Measurements from ENCODE around the gene SLC44A2. TPM values are rescaled to one million over a fixed set of nuclear protein-coding genes. Genes with fewer than 3 reads are reported as not detected.

The SLC44A2 gene
- polyA plus RNA-seq, 1 donor (not counting 4 experiments of a cell fraction or from before 2014, with no cell fraction given) = 94.7 TPM

DNA sequence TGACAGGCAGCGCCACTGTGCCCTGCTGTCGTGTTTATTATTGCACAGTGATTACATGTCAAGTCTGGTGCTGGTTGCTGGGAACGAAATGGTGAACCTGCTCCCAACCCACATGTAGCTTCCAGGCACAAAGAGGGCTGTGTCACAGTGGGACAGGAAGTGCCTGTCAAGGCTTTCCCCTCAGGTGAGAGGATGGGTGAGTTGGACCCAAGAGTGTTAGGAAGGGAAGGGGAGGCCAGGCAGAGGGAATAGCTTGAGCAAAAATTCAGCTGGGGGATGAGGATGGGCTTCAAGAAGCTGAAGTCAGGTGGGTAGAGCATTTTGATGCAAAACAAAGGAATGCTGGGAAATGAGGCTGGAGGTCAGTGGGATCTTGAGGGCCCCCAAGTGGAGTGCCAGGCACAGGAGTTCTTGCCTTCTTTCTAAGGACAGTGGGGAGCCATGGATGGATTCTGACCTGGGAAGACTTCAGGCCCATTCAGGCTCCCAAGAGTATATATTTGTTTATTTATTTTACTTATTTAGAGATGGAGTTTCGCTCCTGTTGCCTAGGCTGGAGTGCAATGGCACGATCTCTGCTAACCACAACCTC lies 67.4 kb downstream of the SLC44A2 start:
- Histone ChIP-seq H3K4me3 (ENCODE audit: control insufficient read depth in 2 of 3, extremely low read depth in 1 of 3, insufficient read depth in 2 of 3, low read depth in 1 of 3, low read length in 3 of 3) (no peak overlapping the region), H3K36me3 (ENCODE audit: control insufficient read depth in 2 of 2, extremely low read depth in 1 of 2, insufficient read depth in 2 of 2, low read length in 2 of 2) (peaks cover 35 to 40% of the 10 kb centered on the region in 2 experiments), H3K4me1 (ENCODE audit: control insufficient read depth, extremely low read depth, insufficient read depth, low read length) (peaks cover 10% of the 10 kb centered on the region), H3K27me3 (ENCODE audit: control insufficient read depth, extremely low read depth, insufficient read depth, low read length) (no peaks in the 10 kb centered on the region), H3K9me3 (ENCODE audit: control insufficient read depth, low read depth, low read length) (no peaks in the 10 kb centered on the region), H3K9me1 (ENCODE audit: control insufficient read depth, extremely low read depth, insufficient read depth, low read length) (no peaks in the 10 kb centered on the region), H3K79me2 (ENCODE audit: control insufficient read depth, insufficient read depth, low read length) (peaks cover 5% of the 10 kb centered on the region), H3K4me2 (ENCODE audit: control insufficient read depth, extremely low read depth, insufficient read depth, low read depth, low read length) (no peak overlapping the region), H4K20me1 (ENCODE audit: control insufficient read depth, extremely low read depth, insufficient read depth, low read length) (peaks cover 22% of the 10 kb centered on the region), H3K9ac (ENCODE audit: control insufficient read depth, extremely low read depth, insufficient read depth, low read length) (no peak overlapping the region), H2AFZ (ENCODE audit: control insufficient read depth, low read length) (no peak overlapping the region), H3K27ac (ENCODE audit: control insufficient read depth, insufficient read depth, low read length) (no peak overlapping the region)
- DNase-seq (ENCODE audit: low read depth, low spot score) (no peak), FAIRE-seq (no peak)
- TF ChIP-seq EZH2 (IDR thresholded peaks at IDR 0.05; ENCODE audit: low read length) = no peak
- TF ChIP-seq, protein P1, sequence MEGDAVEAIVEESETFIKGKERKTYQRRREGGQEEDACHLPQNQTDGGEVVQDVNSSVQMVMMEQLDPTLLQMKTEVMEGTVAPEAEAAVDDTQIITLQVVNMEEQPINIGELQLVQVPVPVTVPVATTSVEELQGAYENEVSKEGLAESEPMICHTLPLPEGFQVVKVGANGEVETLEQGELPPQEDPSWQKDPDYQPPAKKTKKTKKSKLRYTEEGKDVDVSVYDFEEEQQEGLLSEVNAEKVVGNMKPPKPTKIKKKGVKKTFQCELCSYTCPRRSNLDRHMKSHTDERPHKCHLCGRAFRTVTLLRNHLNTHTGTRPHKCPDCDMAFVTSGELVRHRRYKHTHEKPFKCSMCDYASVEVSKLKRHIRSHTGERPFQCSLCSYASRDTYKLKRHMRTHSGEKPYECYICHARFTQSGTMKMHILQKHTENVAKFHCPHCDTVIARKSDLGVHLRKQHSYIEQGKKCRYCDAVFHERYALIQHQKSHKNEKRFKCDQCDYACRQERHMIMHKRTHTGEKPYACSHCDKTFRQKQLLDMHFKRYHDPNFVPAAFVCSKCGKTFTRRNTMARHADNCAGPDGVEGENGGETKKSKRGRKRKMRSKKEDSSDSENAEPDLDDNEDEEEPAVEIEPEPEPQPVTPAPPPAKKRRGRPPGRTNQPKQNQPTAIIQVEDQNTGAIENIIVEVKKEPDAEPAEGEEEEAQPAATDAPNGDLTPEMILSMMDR (optimal IDR thresholded peaks at IDR 0.05 in 1 of 3, IDR thresholded peaks at IDR 0.05 in 1 of 3, conservative IDR thresholded peaks at IDR 0.05 in 1 of 3; ENCODE audit: extremely low read depth in 1 of 3, insufficient read depth in 2 of 3, low read length in 3 of 3) = no peak
- dilution Hi-C loops (cut with MboI; ENCODE audit: extremely low pct_ligation_motif_present, low sequenced_read_pairs) = no loop called here

Other genes starting within 250 kb of the SLC44A2 start
- gene TYK2, start 245.0 kb upstream of the SLC44A2 start, polyA plus RNA-seq = 32.6 to 42.6 TPM (median 34.1 TPM) in 3 replicates
- 376 to 433 TPM (median 415 TPM) in 3 replicates for gene CDC37, start 222.0 kb upstream of the SLC44A2 start, polyA plus RNA-seq
- 0.05 to 0.24 TPM (median 0.09 TPM) in 3 replicates for gene PDE4A, start 205.0 kb upstream of the SLC44A2 start, polyA plus RNA-seq
- gene KEAP1, start 122.2 kb upstream of the SLC44A2 start, polyA plus RNA-seq = 29.6 to 46.2 TPM (median 35.8 TPM) in 3 replicates
- 9.4 to 10.5 TPM (median 10.3 TPM) in 3 replicates for gene S1PR5, start 108.1 kb upstream of the SLC44A2 start, polyA plus RNA-seq
- 12.6 to 17.9 TPM (median 15.5 TPM) in 3 replicates for gene ATG4D, start 81.6 kb upstream of the SLC44A2 start, polyA plus RNA-seq
- gene KRI1, start 59.5 kb upstream of the SLC44A2 start, polyA plus RNA-seq = 13.4 to 19.0 TPM (median 13.5 TPM) in 3 replicates
- 3.9 to 7.3 TPM (median 6.8 TPM) in 3 replicates for gene CDKN2D, start 56.6 kb upstream of the SLC44A2 start, polyA plus RNA-seq
- gene AP1M2, start 38.2 kb upstream of the SLC44A2 start, polyA plus RNA-seq = 83.1 to 122 TPM (median 109 TPM) in 3 replicates
- gene ILF3, start 28.8 kb downstream of the SLC44A2 start, polyA plus RNA-seq = 81.0 to 173 TPM (median 162 TPM) in 3 replicates
- gene QTRT1, start 75.9 kb downstream of the SLC44A2 start, polyA plus RNA-seq = 25.9 to 34.6 TPM (median 31.3 TPM) in 3 replicates
- 60.1 to 71.4 TPM (median 63.5 TPM) in 3 replicates for gene DNM2, start 92.5 kb downstream of the SLC44A2 start, polyA plus RNA-seq
- gene TMED1, start 210.7 kb downstream of the SLC44A2 start, polyA plus RNA-seq = 18.2 to 24.8 TPM (median 19.2 TPM) in 3 replicates
- gene C19orf38, start 222.9 kb downstream of the SLC44A2 start, polyA plus RNA-seq = 0.14 to 0.22 TPM in 2 of 3 replicates, not detected in the other
- gene CARM1, start 246.0 kb downstream of the SLC44A2 start, polyA plus RNA-seq = 22.8 to 50.8 TPM (median 23.7 TPM) in 3 replicates